ENCODE data around the gene DIRAS1. TPM values are rescaled to one million over a fixed set of nuclear protein-coding genes. Genes with fewer than 3 reads are reported as not detected.

Gene DIRAS1
- total and polyA plus RNA-seq, 2 donors (not counting 3 experiments of a cell fraction or from before 2014, with no cell fraction given) = 0.09 to 0.17 TPM

GRCh38 chr19:2693492-2694160 is 27.5 kb downstream of the DIRAS1 start:
- dilution Hi-C loops (cut with MboI; ENCODE audit: extremely low pct_ligation_motif_present, low sequenced_read_pairs) = loop anchor here (10.0 kb wide), 1 partner anchor 61 kb away; no protein-coding TSS in a partner anchor
- no TSS peak for BruUV-seq (replicated peaks)
- DNase-seq (ENCODE audit: low read depth, low spot score) (no peak), FAIRE-seq (no peak)
- POLR2A ChIA-PET = no interaction called here
- CTCF ChIA-PET = no interaction called here
- Histone ChIP-seq H3K36me3 (ENCODE audit: control insufficient read depth in 2 of 2, extremely low read depth in 1 of 2, insufficient read depth in 2 of 2, low read length in 2 of 2) (no peaks in the 10 kb centered on the region), H3K4me3 (replicated peaks in 1 of 3; ENCODE audit: insufficient read depth in 1 of 3, low read depth in 1 of 3, low read length in 3 of 3) (no peak overlapping the region), H3K9me3 (replicated peaks; ENCODE audit: control insufficient read depth, insufficient read depth, low read length) (no peaks in the 10 kb centered on the region), H3K9me1 (replicated peaks; ENCODE audit: control insufficient read depth, extremely low read depth, insufficient read depth, low read length) (no peaks in the 10 kb centered on the region), H2AFZ (ENCODE audit: low read depth, low read length) (no peak overlapping the region), H4K20me1 (replicated peaks; ENCODE audit: control insufficient read depth, extremely low read depth, insufficient read depth, low read length) (no peaks in the 10 kb centered on the region), H3K4me1 (ENCODE audit: control insufficient read depth, extremely low read depth, insufficient read depth, low read length) (peaks cover 10% of the 10 kb centered on the region), H3K79me2 (ENCODE audit: control insufficient read depth, insufficient read depth, low read length) (no peaks in the 10 kb centered on the region), H3K27ac (ENCODE audit: insufficient read depth, low read depth, low read length) (no peak overlapping the region), H3K9ac (replicated peaks; ENCODE audit: extremely low read depth, insufficient read depth, low read length) (no peak overlapping the region), H3K4me2 (ENCODE audit: insufficient read depth, low read length) (no peak overlapping the region), H3K27me3 (ENCODE audit: control insufficient read depth in 2 of 2, insufficient read depth in 2 of 2, low read length in 2 of 2) (no peaks in the 10 kb centered on the region)
- intact Hi-C loops (cut with micrococcal nuclease) = no loop called here
- TF ChIP-seq JUN (IDR thresholded peaks at IDR 0.05; ENCODE audit: borderline replicate concordance, insufficient read depth, insufficient read length, low read depth) = no peak
- TF ChIP-seq GATA2 (IDR thresholded peaks at IDR 0.05; ENCODE audit: insufficient read depth, insufficient read length, low read depth, low read length) = no peak
- no peak for TF ChIP-seq MAX (IDR thresholded peaks at IDR 0.05; ENCODE audit: insufficient read depth, insufficient read length)
- no peak for TF ChIP-seq EZH2 (IDR thresholded peaks at IDR 0.05; ENCODE audit: borderline replicate concordance, low read depth, low read length, severe bottlenecking)
- no peak for TF ChIP-seq CTCF (IDR thresholded peaks at IDR 0.05; ENCODE audit: extremely low read depth in 1 of 2, insufficient read depth in 1 of 2, low read depth in 1 of 2, low read length in 2 of 2)
- TF ChIP-seq MYC (IDR thresholded peaks at IDR 0.05; ENCODE audit: low read depth, low read length) = no peak
- TF ChIP-seq POLR2A (IDR thresholded peaks at IDR 0.05; ENCODE audit: low read depth, low read length) = no peak
- no peak for TF ChIP-seq FOS (IDR thresholded peaks at IDR 0.05; ENCODE audit: borderline replicate concordance, insufficient read depth, low read length)
- no peak for TF ChIP-seq POLR2AphosphoS5 (IDR thresholded peaks at IDR 0.05; ENCODE audit: insufficient read depth, low read depth, low read length)
